Suprapubic skin (tissue), 4 donors: ENCODE data around the gene SCNN1G.

Experiments
- CTCF ChIP-seq, 2 donors: fragments of 200-600 bp in 1 of 2; fragments of 450-650 bp in 1 of 2; sonication (generic) in 1 of 2; IDR thresholded peaks; one replicate each; pipeline ENCODE4 v1.5.1; 2016 to 2019; ENCODE audit warnings: antibody characterized with exemption in 2 of 2, mild to moderate bottlenecking in 1 of 2, moderate library complexity in 1 of 2
- EP300 ChIP-seq: sonication (generic); formaldehyde crosslinking; IDR thresholded peaks from one replicate; pipeline ENCODE4 v1.6.1; 2017; ENCODE audit warnings: antibody characterized with exemption
- POLR2A ChIP-seq, 2 donors: fragments of 450-650 bp; IDR thresholded peaks; one replicate each; pipeline ENCODE4 v1.6.1; 2017; ENCODE audit warnings: antibody characterized with exemption in 2 of 2, mild to moderate bottlenecking in 2 of 2, moderate library complexity in 2 of 2
- POLR2AphosphoS5 ChIP-seq, 3 donors: sonication (generic); formaldehyde crosslinking; IDR thresholded peaks; one replicate each; pipeline ENCODE4 v1.6.1; 2017; ENCODE audit warnings: antibody characterized with exemption in 3 of 3

GRCh38 chr16:23143391-23143790 is 39.2 kb upstream of the SCNN1G start:
- TF ChIP-seq POLR2A (IDR thresholded peaks at IDR 0.05) (no peak), CTCF (IDR thresholded peaks at IDR 0.05) (no peak), EP300 (no peak), POLR2AphosphoS5 (IDR thresholded peaks at IDR 0.05) (no peak)
